ENCODE results near the gene CCL7. TPM values are rescaled to one million over a fixed set of nuclear protein-coding genes. Genes with fewer than 3 reads are reported as not detected.

The CCL7 gene
- polyA plus RNA-seq, 3 donors: 0.25 to 0.38 TPM; not detected in 1

DNA sequence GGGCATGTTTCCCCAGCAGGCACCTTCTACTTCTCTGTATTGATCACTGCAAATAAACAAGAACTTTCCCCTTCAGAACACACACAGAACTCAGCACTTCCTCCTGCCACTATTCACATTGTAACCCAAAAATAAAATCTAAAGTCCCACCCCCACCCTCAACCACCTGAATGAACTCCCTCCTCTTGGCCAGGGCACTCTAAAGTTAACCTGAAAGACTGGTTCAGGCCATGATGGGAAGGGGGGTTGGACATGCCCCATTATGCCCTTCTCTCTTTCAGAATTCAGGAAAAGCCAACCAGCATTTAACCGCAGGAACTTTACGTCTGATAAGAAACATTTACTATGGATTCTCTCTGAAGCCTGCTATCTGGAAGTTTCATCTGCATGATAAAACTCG is 42.3 kb upstream of the CCL7 start:
- H3K4me1 Mint-ChIP-seq: peaks cover 15% of the 10 kb centered on the region
- TF ChIP-seq, protein P1, sequence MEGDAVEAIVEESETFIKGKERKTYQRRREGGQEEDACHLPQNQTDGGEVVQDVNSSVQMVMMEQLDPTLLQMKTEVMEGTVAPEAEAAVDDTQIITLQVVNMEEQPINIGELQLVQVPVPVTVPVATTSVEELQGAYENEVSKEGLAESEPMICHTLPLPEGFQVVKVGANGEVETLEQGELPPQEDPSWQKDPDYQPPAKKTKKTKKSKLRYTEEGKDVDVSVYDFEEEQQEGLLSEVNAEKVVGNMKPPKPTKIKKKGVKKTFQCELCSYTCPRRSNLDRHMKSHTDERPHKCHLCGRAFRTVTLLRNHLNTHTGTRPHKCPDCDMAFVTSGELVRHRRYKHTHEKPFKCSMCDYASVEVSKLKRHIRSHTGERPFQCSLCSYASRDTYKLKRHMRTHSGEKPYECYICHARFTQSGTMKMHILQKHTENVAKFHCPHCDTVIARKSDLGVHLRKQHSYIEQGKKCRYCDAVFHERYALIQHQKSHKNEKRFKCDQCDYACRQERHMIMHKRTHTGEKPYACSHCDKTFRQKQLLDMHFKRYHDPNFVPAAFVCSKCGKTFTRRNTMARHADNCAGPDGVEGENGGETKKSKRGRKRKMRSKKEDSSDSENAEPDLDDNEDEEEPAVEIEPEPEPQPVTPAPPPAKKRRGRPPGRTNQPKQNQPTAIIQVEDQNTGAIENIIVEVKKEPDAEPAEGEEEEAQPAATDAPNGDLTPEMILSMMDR (IDR thresholded peaks at IDR 0.05): no peak
- no peak overlapping the region for H3K4me3 Mint-ChIP-seq
- no peak overlapping the region for H3K4me3 ChIP-seq (replicated peaks in 1 of 3; ENCODE audit: low read depth in 2 of 3, low read length in 3 of 3)
- no peak overlapping the region for H3K9ac ChIP-seq (ENCODE audit: insufficient read depth, low read length, poor library complexity, severe bottlenecking)
- H3K36me3 ChIP-seq (replicated peaks in 1 of 2; ENCODE audit: control insufficient read depth in 1 of 2, insufficient read depth in 2 of 2, low read length in 2 of 2): no peaks in the 10 kb centered on the region
- H3K27ac ChIP-seq (ENCODE audit: low read depth in 1 of 2, low read length in 2 of 2): no peak overlapping the region
- no peaks in the 10 kb centered on the region for H4K20me1 ChIP-seq (ENCODE audit: insufficient read depth, low read length)
- H3K4me1 ChIP-seq (ENCODE audit: control insufficient read depth in 1 of 2, insufficient read depth in 2 of 2, low read length in 2 of 2): peaks cover 10% of the 10 kb centered on the region in 2 donors
- no peak for DNase-seq
- peak overlapping the region in 1 of 7 donors; percentile 62 for H3K27ac Mint-ChIP-seq
- H3K9me3 ChIP-seq (replicated peaks in 1 of 2; ENCODE audit: control insufficient read depth in 1 of 2, insufficient read depth in 1 of 2, low read length in 2 of 2): peaks cover 5 to 9% of the 10 kb centered on the region in 2 donors
- H3K36me3 Mint-ChIP-seq: peaks cover 2 to 4% of the 10 kb centered on the region in 2 donors
- H3K27me3 Mint-ChIP-seq (ENCODE audit: low read depth in 3 of 3): peaks cover 1 to 3% (median 3%) of the 10 kb centered on the region in 3 donors
- no peak overlapping the region for H3K4me2 ChIP-seq (replicated peaks; ENCODE audit: extremely low read depth, low read length, poor library complexity, severe bottlenecking)
- no peaks in the 10 kb centered on the region for H3K79me2 ChIP-seq (ENCODE audit: insufficient read depth, low read length)
- 66% methylated on average over 3 of the region's 3 CpGs for WGBS (ENCODE audit: insufficient coverage)
- H3K9me3 Mint-ChIP-seq: peaks cover 3 to 23% (median 17%) of the 10 kb centered on the region in 7 donors
- H2AFZ ChIP-seq (ENCODE audit: insufficient read depth, low read depth, low read length, poor library complexity, severe bottlenecking): no peak overlapping the region
- no peaks in the 10 kb centered on the region for H3K27me3 ChIP-seq (ENCODE audit: control insufficient read depth in 2 of 2, insufficient read depth in 2 of 2, low read length in 2 of 2)
- intact Hi-C loops (cut with micrococcal nuclease): loop anchor here in 1 of 2 donors (10.0 kb wide), 1 partner anchor 1967 kb away; the partner anchor contains the start of genes CCL3L1 and CCL3L3

DNA sequence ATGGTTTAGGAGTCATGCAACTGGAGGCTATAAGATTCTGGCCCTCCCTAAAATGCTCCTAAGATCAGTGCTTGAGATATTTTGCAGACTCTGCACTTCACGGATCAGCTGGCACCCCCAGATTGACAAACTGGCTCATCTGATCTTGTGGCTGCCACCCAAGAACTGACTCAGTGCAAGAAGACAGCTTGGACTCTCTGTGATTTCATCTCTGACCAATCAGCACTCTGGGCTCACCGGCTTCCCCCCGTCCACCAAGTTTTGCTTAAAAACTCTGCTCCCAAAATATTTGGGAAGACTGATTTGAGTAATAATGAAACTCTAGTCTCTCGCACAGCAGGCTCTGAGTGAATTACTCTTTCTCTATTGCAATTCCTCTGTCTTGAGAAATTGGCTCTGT is 41.2 kb upstream of the CCL7 start:
- Histone ChIP-seq H3K9me3 (replicated peaks in 1 of 2; ENCODE audit: control insufficient read depth in 1 of 2, insufficient read depth in 1 of 2, low read length in 2 of 2) (peaks cover 5 to 9% of the 10 kb centered on the region in 2 donors), H3K4me1 (ENCODE audit: control insufficient read depth in 1 of 2, insufficient read depth in 2 of 2, low read length in 2 of 2) (peaks cover 6% of the 10 kb centered on the region in 2 donors), H3K4me2 (replicated peaks; ENCODE audit: extremely low read depth, low read length, poor library complexity, severe bottlenecking) (no peak overlapping the region), H2AFZ (ENCODE audit: insufficient read depth, low read depth, low read length, poor library complexity, severe bottlenecking) (no peak overlapping the region), H3K4me3 (replicated peaks in 1 of 3; ENCODE audit: low read depth in 2 of 3, low read length in 3 of 3) (no peak overlapping the region), H3K27me3 (ENCODE audit: control insufficient read depth in 2 of 2, insufficient read depth in 2 of 2, low read length in 2 of 2) (no peaks in the 10 kb centered on the region), H3K79me2 (ENCODE audit: insufficient read depth, low read length) (no peaks in the 10 kb centered on the region), H3K9ac (ENCODE audit: insufficient read depth, low read length, poor library complexity, severe bottlenecking) (no peak overlapping the region), H3K27ac (ENCODE audit: low read depth in 1 of 2, low read length in 2 of 2) (no peak overlapping the region), H3K36me3 (replicated peaks in 1 of 2; ENCODE audit: control insufficient read depth in 1 of 2, insufficient read depth in 2 of 2, low read length in 2 of 2) (no peaks in the 10 kb centered on the region), H4K20me1 (ENCODE audit: insufficient read depth, low read length) (no peaks in the 10 kb centered on the region)
- H3K27ac Mint-ChIP-seq: peak overlapping the region in 1 of 7 donors; percentile 38
- intact Hi-C loops (cut with micrococcal nuclease): loop anchor here in 1 of 2 donors (10.0 kb wide), 1 partner anchor 1966 kb away; the partner anchor contains the start of genes CCL3L1 and CCL3L3
- H3K4me3 Mint-ChIP-seq: no peak overlapping the region
- peaks cover 2 to 4% of the 10 kb centered on the region in 2 donors for H3K36me3 Mint-ChIP-seq
- no peak for DNase-seq
- peaks cover 3 to 23% (median 19%) of the 10 kb centered on the region in 7 donors for H3K9me3 Mint-ChIP-seq
- WGBS (ENCODE audit: insufficient coverage): 94% methylated on average over 1 of the region's 4 CpGs
- H3K27me3 Mint-ChIP-seq (ENCODE audit: low read depth in 3 of 3): peaks cover 1 to 4% (median 3%) of the 10 kb centered on the region in 3 donors
- H3K4me1 Mint-ChIP-seq: peaks cover 11% of the 10 kb centered on the region
- TF ChIP-seq, protein P1 (IDR thresholded peaks at IDR 0.05): no peak
